GM23248 (cell line): ENCODE results near the gene LSM14B. TPM values are rescaled to one million over a fixed set of nuclear protein-coding genes. Genes with fewer than 3 reads are reported as not detected.
A peak's percentile ranks its signal among the peaks of the same experiment; 100 is the strongest.

Source experiments
- DNase-seq: peaks from one replicate; pipeline ENCODE4 v3.0.0-alpha.2; 2015
- H2AFZ ChIP-seq: fragments of 200-600 bp; sonication (generic); 2 replicates; pipeline ENCODE4 v1.6.1; 2016; ENCODE audit warnings: antibody characterized with exemption
- H3F3A ChIP-seq: fragments of 200-600 bp; sonication (generic); 2 replicates; pipeline ENCODE4 v1.6.1; 2016; ENCODE audit warnings: mild to moderate bottlenecking, antibody characterized with exemption, mixed run types; ENCODE audit not compliant: insufficient read depth
- H3K27ac ChIP-seq: fragments of 200-600 bp; sonication (generic); 2 replicates; pipeline ENCODE4 v1.5.1; 2016; ENCODE audit warnings: mild to moderate bottlenecking
- H3K27me3 ChIP-seq: fragments of 200-600 bp; sonication (generic); replicated peaks from 2 replicates; pipeline ENCODE4 v1.6.1; 2016; ENCODE audit warnings: mild to moderate bottlenecking; ENCODE audit not compliant: insufficient read depth
- H3K36me3 ChIP-seq: fragments of 200-600 bp; sonication (generic); 2 replicates; pipeline ENCODE4 v1.6.1; 2016; ENCODE audit warnings: low read depth, mild to moderate bottlenecking
- H3K4me1 ChIP-seq: fragments of 200-600 bp; sonication (generic); 2 replicates; pipeline ENCODE4 v1.6.1; 2016; ENCODE audit warnings: mild to moderate bottlenecking; ENCODE audit not compliant: insufficient read depth
- H3K4me2 ChIP-seq: fragments of 200-600 bp; sonication (generic); one replicate; pipeline ENCODE4 v1.6.1; 2016; ENCODE audit warnings: mild to moderate bottlenecking; ENCODE audit not compliant: unreplicated experiment
- H3K4me3 ChIP-seq: fragments of 200-600 bp; sonication (generic); 2 replicates; pipeline ENCODE4 v1.5.1; 2016; ENCODE audit warnings: mild to moderate bottlenecking
- H3K79me2 ChIP-seq: fragments of 200-600 bp; sonication (generic); 2 replicates; pipeline ENCODE4 v1.6.1; 2016; ENCODE audit warnings: mild to moderate bottlenecking; ENCODE audit not compliant: insufficient read depth
- H3K9ac ChIP-seq: fragments of 200-600 bp; sonication (generic); 2 replicates; pipeline ENCODE4 v1.6.1; 2016; ENCODE audit warnings: mild to moderate bottlenecking
- H3K9me2 ChIP-seq: fragments of 200-600 bp; sonication (generic); 2 replicates; pipeline ENCODE4 v1.6.1; 2016; ENCODE audit warnings: mixed run types, mild to moderate bottlenecking, moderate library complexity; ENCODE audit not compliant: insufficient read depth
- H3K9me3 ChIP-seq: fragments of 200-600 bp; sonication (generic); one replicate; pipeline ENCODE4 v1.6.1; 2017; ENCODE audit warnings: low read depth
- H4K20me1 ChIP-seq: fragments of 200-600 bp; sonication (generic); 2 replicates; pipeline ENCODE4 v1.6.0; 2016; ENCODE audit not compliant: insufficient read depth
- EZH2 ChIP-seq: fragments of 200-600 bp; sonication (generic); IDR thresholded peaks from 2 replicates; pipeline ENCODE4 v1.6.1; 2018; ENCODE audit warnings: antibody characterized with exemption, mild to moderate bottlenecking; ENCODE audit not compliant: insufficient read depth, poor library complexity, severe bottlenecking
- EZH2phosphoT487 ChIP-seq: fragments of 200-600 bp; sonication (generic); IDR thresholded peaks from 2 replicates; pipeline ENCODE4 v1.6.1; 2018; ENCODE audit warnings: antibody characterized with exemption, moderate library complexity, mild to moderate bottlenecking, low read depth; ENCODE audit not compliant: insufficient read depth
- WGBS, 2 experiments: methylation state at CpG; one replicate each; pipeline ENCODE4 v1.1.6; 2015 to 2017; ENCODE audit warnings: low lambda C conversion rate in 2 of 2, low coverage in 1 of 2; ENCODE audit errors: missing lambda C conversion rate in 2 of 2; 5-methylcytosine and 5-hydroxymethylcytosine counted together
- in situ Hi-C: fragments of 300-500 bp; cut with MboI; formaldehyde crosslinking; loops from 2 replicates; pipeline ENCODE4 v1.15.0; 2020
- polyA plus RNA-seq: library from polyadenylated mRNA; unstranded; fragments of >200 nt; fragmentation: Nextera tagmentation; extraction: Ambion mirVana; gene quantifications from 2 replicates; pipeline ENCODE4 v1.2.1, GENCODE V29; 2016
- total RNA-seq: library from RNA; depleted of rRNA; stranded (reverse); fragments of >200 nt; shearing (Covaris generic); gene quantifications from 2 replicates; pipeline ENCODE4 v1.2.3, GENCODE V29; 2014

The LSM14B gene
- total and polyA plus RNA-seq, 2 experiments from 2014 or later, result 1.3 to 28.0 TPM

- Histone ChIP-seq H4K20me1 (peaks cover 15% of the 10 kb centered on the region), H3K4me3 (peak overlapping the region; percentile 76), H3K27me3 (no peaks in the 10 kb centered on the region), H3K27ac (peak overlapping the region; percentile 79), H3K9ac (peak overlapping the region; percentile 94), H2AFZ (no peak overlapping the region), H3K4me1 (peaks cover 24% of the 10 kb centered on the region), H3K9me3 (no peaks in the 10 kb centered on the region), H3K36me3 (peaks cover 30% of the 10 kb centered on the region), H3K9me2 (no peaks in the 10 kb centered on the region), H3F3A (peaks cover 38% of the 10 kb centered on the region), H3K79me2 (peaks cover 88% of the 10 kb centered on the region), H3K4me2 (peak overlapping the region; percentile 87)
- in situ Hi-C loops, result no loop called here
- peak; percentile 47 for DNase-seq
- TF ChIP-seq EZH2phosphoT487 (no peak), EZH2 (no peak)
- 1% methylated on average over 56 to 59 of the region's 71 CpGs for WGBS, 2 experiments
These were observed 20.2 kb downstream of the LSM14B start for GRCh38 chr20:62142252-62143080.

GRCh38 chr20:62143081-62143956 lies 21.0 kb downstream of the LSM14B start, which contains the start of the genes PSMA7 and SS18L1:
TSS of gene PSMA7 (minus strand) at chr20:62143394. CDS start at chr20:62143303, 91 bp downstream.
TSS of gene SS18L1 (plus strand) at chr20:62143769. CDS start at chr20:62143821, 52 bp downstream.
- H3K9me2 ChIP-seq, result no peaks in the 10 kb centered on the region
- peak within 1 kb of the TSS; percentile 76 for H3K4me3 ChIP-seq
- peaks cover 31% of the 10 kb centered on the region for H3F3A ChIP-seq
- H3K9me3 ChIP-seq, result no peaks in the 10 kb centered on the region
- no peak for TF ChIP-seq EZH2phosphoT487
- no peak for TF ChIP-seq EZH2
- H3K79me2 ChIP-seq, result peaks cover 88% of the 10 kb centered on the region
- peak within 1 kb of the TSS; percentile 58 for H2AFZ ChIP-seq
- peaks cover 15% of the 10 kb centered on the region for H4K20me1 ChIP-seq
- WGBS, 2 experiments, result 1% methylated on average over 47 to 124 of the region's 148 CpGs
- in situ Hi-C loops, result no loop called here
- H3K9ac ChIP-seq, result peak within 1 kb of the TSS; percentile 94
- peak within 1 kb of the TSS; percentile 79 for H3K27ac ChIP-seq
- peaks cover 22% of the 10 kb centered on the region for H3K36me3 ChIP-seq
- no peaks in the 10 kb centered on the region for H3K27me3 ChIP-seq
- DNase-seq, result peak; percentile 97
- peak within 1 kb of the TSS; percentile 92 for H3K4me2 ChIP-seq
- H3K4me1 ChIP-seq, result peaks cover 24% of the 10 kb centered on the region

- peak overlapping the region; percentile 92 for H3K4me2 ChIP-seq
- peak overlapping the region; percentile 76 for H3K4me3 ChIP-seq
- peak overlapping the region; percentile 79 for H3K27ac ChIP-seq
- peaks cover 31% of the 10 kb centered on the region for H3F3A ChIP-seq
- peak overlapping the region; percentile 58 for H2AFZ ChIP-seq
- DNase-seq, result peak; percentile 88
- H3K4me1 ChIP-seq, result peaks cover 24% of the 10 kb centered on the region
- H3K27me3 ChIP-seq, result no peaks in the 10 kb centered on the region
- H3K9me3 ChIP-seq, result no peaks in the 10 kb centered on the region
- H3K36me3 ChIP-seq, result peaks cover 14% of the 10 kb centered on the region
- H3K9me2 ChIP-seq, result no peaks in the 10 kb centered on the region
- TF ChIP-seq EZH2 (no peak), EZH2phosphoT487 (no peak)
- peaks cover 15% of the 10 kb centered on the region for H4K20me1 ChIP-seq
- peaks cover 88% of the 10 kb centered on the region for H3K79me2 ChIP-seq
- H3K9ac ChIP-seq, result peak overlapping the region; percentile 94
- WGBS, 2 experiments, result 1% methylated on average over 57 to 94 of the region's 104 CpGs
- in situ Hi-C loops, result no loop called here
These were observed 21.9 kb downstream of the LSM14B start for GRCh38 chr20:62143957-62144825.

- Histone ChIP-seq H3K27ac (no peak overlapping the region), H3K4me3 (no peak overlapping the region), H3F3A (peaks cover 23% of the 10 kb centered on the region), H2AFZ (no peak overlapping the region), H3K36me3 (no peaks in the 10 kb centered on the region), H3K79me2 (peaks cover 87% of the 10 kb centered on the region), H3K27me3 (no peaks in the 10 kb centered on the region), H3K9ac (no peak overlapping the region; the same call in 1 of the 2 replicates), H3K9me3 (no peaks in the 10 kb centered on the region), H4K20me1 (peaks cover 10% of the 10 kb centered on the region), H3K4me2 (no peak overlapping the region), H3K4me1 (peaks cover 22% of the 10 kb centered on the region), H3K9me2 (no peaks in the 10 kb centered on the region)
- in situ Hi-C loops, result no loop called here
- no peak for TF ChIP-seq EZH2
- TF ChIP-seq EZH2phosphoT487, result no peak
- DNase-seq, result no peak
- 96 to 97% methylated on average over 7 of the region's 7 CpGs for WGBS, 2 experiments
These were observed 23.4 kb downstream of the LSM14B start for GRCh38 chr20:62145688-62146018.
